GM19467 (cell line): Measurements from ENCODE around the gene CALM3.

Experiments
- ATAC-seq: cut with Tn5 transposase; IDR thresholded peaks from one replicate; pipeline ENCODE4 v1.9.1; 2021; ENCODE audit warnings: mild to moderate bottlenecking, moderate library complexity; ENCODE audit not compliant: unreplicated experiment

Gene CALM3

GRCh38 chr19:46634656-46635218, 33.6 kb downstream of the CALM3 start:
- no peak for ATAC-seq

GRCh38 chr19:46635920-46636761, 35.0 kb downstream of the CALM3 start, which contains the start of gene GNG8:
GNG8 (minus strand) TSS chr19:46636202; CDS start chr19:46634682, 1,520 bp downstream.
- ATAC-seq, result no peak

- ATAC-seq, result no peak
These were observed 36.1 kb downstream of the CALM3 start for GRCh38 chr19:46637224-46637623.

- no peak for ATAC-seq
These were observed 38.4 kb downstream of the CALM3 start for GRCh38 chr19:46639358-46640182.

GRCh38 chr19:46640656-46641055, 39.5 kb downstream of the CALM3 start:
- ATAC-seq, result no peak

GRCh38 chr19:46644720-46645119, 43.6 kb downstream of the CALM3 start:
- no peak for ATAC-seq

GRCh38 chr19:46646402-46646801, 45.3 kb downstream of the CALM3 start:
- ATAC-seq, result no peak

- no peak for ATAC-seq
These were observed 47.2 kb downstream of the CALM3 start for GRCh38 chr19:46648060-46648960.

- ATAC-seq, result no peak
These were observed 48.1 kb downstream of the CALM3 start for GRCh38 chr19:46648961-46649960.

- no peak for ATAC-seq
These were observed 49.3 kb downstream of the CALM3 start for GRCh38 chr19:46650445-46650844.

- ATAC-seq, result no peak
These were observed 53.6 kb downstream of the CALM3 start for GRCh38 chr19:46654621-46655152.

- no peak for ATAC-seq
These were observed 55.4 kb downstream of the CALM3 start for GRCh38 chr19:46656541-46656940.

GRCh38 chr19:46659151-46660007, 58.2 kb downstream of the CALM3 start:
- no peak for ATAC-seq

GRCh38 chr19:46660008-46660517, 58.9 kb downstream of the CALM3 start:
- no peak for ATAC-seq
